Fibroblast of villous mesenchyme (primary cell): ENCODE measurements around the gene ACTRT2. TPM values are rescaled to one million over a fixed set of nuclear protein-coding genes. Genes with fewer than 3 reads are reported as not detected.

Source experiments
- DNase-seq: peaks from one replicate; pipeline ENCODE4 v3.0.0-alpha.2; 2010; ENCODE audit warnings: low read depth
- H3K4me3 ChIP-seq: 2 replicates; pipeline ENCODE4 v1.5.1; 2011; ENCODE audit warnings: low read depth, mild to moderate bottlenecking, low read length
- CTCF ChIP-seq: IDR thresholded peaks from 2 replicates; pipeline ENCODE4 v1.5.1; 2012; ENCODE audit warnings: low read depth, mild to moderate bottlenecking, low read length; ENCODE audit not compliant: insufficient read depth
- total RNA-seq: library from RNA; depleted of rRNA; stranded (reverse); fragments of >200 nt; gene quantifications from 2 replicates; pipeline ENCODE4 v1.2.3, GENCODE V29; 2012

Gene ACTRT2
- total RNA-seq, 1 donor = not detected

- TF ChIP-seq CTCF = no peak
- H3K4me3 ChIP-seq = no peak overlapping the region
- no peak for DNase-seq
Measured at GRCh38 chr1:3054474-3054873, 33.2 kb downstream of the ACTRT2 start.

GRCh38 chr1:3055051-3055450 lies 33.8 kb downstream of the ACTRT2 start:
- DNase-seq = no peak
- no peak for TF ChIP-seq CTCF
- H3K4me3 ChIP-seq = no peak overlapping the region

GRCh38 chr1:3056641-3057040 lies 35.4 kb downstream of the ACTRT2 start:
- no peak for TF ChIP-seq CTCF
- no peak for DNase-seq
- no peak overlapping the region for H3K4me3 ChIP-seq

GRCh38 chr1:3058263-3059030 lies 37.2 kb downstream of the ACTRT2 start:
- no peak for TF ChIP-seq CTCF
- no peak for DNase-seq
- H3K4me3 ChIP-seq = no peak overlapping the region

GRCh38 chr1:3060127-3060526 lies 38.9 kb downstream of the ACTRT2 start:
- no peak for DNase-seq
- H3K4me3 ChIP-seq = no peak overlapping the region
- no peak for TF ChIP-seq CTCF

- no peak overlapping the region for H3K4me3 ChIP-seq
- no peak for TF ChIP-seq CTCF
- DNase-seq = no peak
Measured at GRCh38 chr1:3060601-3061551, 39.6 kb downstream of the ACTRT2 start.
